Raji (cell line): ENCODE data around the gene EXOC3.

ENCODE experiments used
- POLR2A ChIP-seq: IDR thresholded peaks from 2 replicates; pipeline ENCODE4 v1.6.1; 2011; ENCODE audit warnings: low read depth, low read length, control low read depth; ENCODE audit not compliant: insufficient read depth

Gene EXOC3

GRCh38 chr5:490116-491106 is 47.4 kb downstream of the EXOC3 start:
- no peak for TF ChIP-seq POLR2A

GRCh38 chr5:491119-491855 is 48.3 kb downstream of the EXOC3 start:
- no peak for TF ChIP-seq POLR2A

- TF ChIP-seq POLR2A = no peak
Measured at GRCh38 chr5:491856-492155, 48.8 kb downstream of the EXOC3 start.

GRCh38 chr5:492314-492893 is 49.4 kb downstream of the EXOC3 start:
- TF ChIP-seq POLR2A = no peak

GRCh38 chr5:493119-493701 is 50.2 kb downstream of the EXOC3 start:
- TF ChIP-seq POLR2A = no peak

GRCh38 chr5:493758-494157 is 50.8 kb downstream of the EXOC3 start:
- TF ChIP-seq POLR2A = no peak

GRCh38 chr5:494667-495255 is 51.8 kb downstream of the EXOC3 start:
- TF ChIP-seq POLR2A = no peak

- no peak for TF ChIP-seq POLR2A
Measured at GRCh38 chr5:496028-496427, 53.1 kb downstream of the EXOC3 start.

GRCh38 chr5:497090-497700 is 54.2 kb downstream of the EXOC3 start:
- TF ChIP-seq POLR2A = no peak

- TF ChIP-seq POLR2A = no peak
Measured at GRCh38 chr5:497871-498509, 55.0 kb downstream of the EXOC3 start.

GRCh38 chr5:499233-500209 is 56.5 kb downstream of the EXOC3 start:
- TF ChIP-seq POLR2A = no peak

GRCh38 chr5:500491-500890 is 57.5 kb downstream of the EXOC3 start:
- no peak for TF ChIP-seq POLR2A
